GM23248 (cell line): ENCODE data around the gene RYR3. TPM values are rescaled to one million over a fixed set of nuclear protein-coding genes. Genes with fewer than 3 reads are reported as not detected.

Experiments
- DNase-seq: peaks from one replicate; pipeline ENCODE4 v3.0.0-alpha.2; 2015
- H2AFZ ChIP-seq: fragments of 200-600 bp; sonication (generic); 2 replicates; pipeline ENCODE4 v1.6.1; 2016; ENCODE audit warnings: antibody characterized with exemption
- H3F3A ChIP-seq: fragments of 200-600 bp; sonication (generic); 2 replicates; pipeline ENCODE4 v1.6.1; 2016; ENCODE audit warnings: mild to moderate bottlenecking, antibody characterized with exemption, mixed run types; ENCODE audit not compliant: insufficient read depth
- H3K27ac ChIP-seq: fragments of 200-600 bp; sonication (generic); 2 replicates; pipeline ENCODE4 v1.5.1; 2016; ENCODE audit warnings: mild to moderate bottlenecking
- H3K27me3 ChIP-seq: fragments of 200-600 bp; sonication (generic); replicated peaks from 2 replicates; pipeline ENCODE4 v1.6.1; 2016; ENCODE audit warnings: mild to moderate bottlenecking; ENCODE audit not compliant: insufficient read depth
- H3K36me3 ChIP-seq: fragments of 200-600 bp; sonication (generic); 2 replicates; pipeline ENCODE4 v1.6.1; 2016; ENCODE audit warnings: low read depth, mild to moderate bottlenecking
- H3K4me1 ChIP-seq: fragments of 200-600 bp; sonication (generic); 2 replicates; pipeline ENCODE4 v1.6.1; 2016; ENCODE audit warnings: mild to moderate bottlenecking; ENCODE audit not compliant: insufficient read depth
- H3K4me2 ChIP-seq: fragments of 200-600 bp; sonication (generic); one replicate; pipeline ENCODE4 v1.6.1; 2016; ENCODE audit warnings: mild to moderate bottlenecking; ENCODE audit not compliant: unreplicated experiment
- H3K4me3 ChIP-seq: fragments of 200-600 bp; sonication (generic); 2 replicates; pipeline ENCODE4 v1.5.1; 2016; ENCODE audit warnings: mild to moderate bottlenecking
- H3K79me2 ChIP-seq: fragments of 200-600 bp; sonication (generic); 2 replicates; pipeline ENCODE4 v1.6.1; 2016; ENCODE audit warnings: mild to moderate bottlenecking; ENCODE audit not compliant: insufficient read depth
- H3K9ac ChIP-seq: fragments of 200-600 bp; sonication (generic); 2 replicates; pipeline ENCODE4 v1.6.1; 2016; ENCODE audit warnings: mild to moderate bottlenecking
- H3K9me2 ChIP-seq: fragments of 200-600 bp; sonication (generic); 2 replicates; pipeline ENCODE4 v1.6.1; 2016; ENCODE audit warnings: mixed run types, mild to moderate bottlenecking, moderate library complexity; ENCODE audit not compliant: insufficient read depth
- H3K9me3 ChIP-seq: fragments of 200-600 bp; sonication (generic); one replicate; pipeline ENCODE4 v1.6.1; 2017; ENCODE audit warnings: low read depth
- H4K20me1 ChIP-seq: fragments of 200-600 bp; sonication (generic); 2 replicates; pipeline ENCODE4 v1.6.0; 2016; ENCODE audit not compliant: insufficient read depth
- EZH2 ChIP-seq: fragments of 200-600 bp; sonication (generic); IDR thresholded peaks from 2 replicates; pipeline ENCODE4 v1.6.1; 2018; ENCODE audit warnings: antibody characterized with exemption, mild to moderate bottlenecking; ENCODE audit not compliant: insufficient read depth, poor library complexity, severe bottlenecking
- EZH2phosphoT487 ChIP-seq: fragments of 200-600 bp; sonication (generic); IDR thresholded peaks from 2 replicates; pipeline ENCODE4 v1.6.1; 2018; ENCODE audit warnings: antibody characterized with exemption, moderate library complexity, mild to moderate bottlenecking, low read depth; ENCODE audit not compliant: insufficient read depth
- WGBS, 2 experiments: methylation state at CpG; one replicate each; pipeline ENCODE4 v1.1.6; 2015 to 2017; ENCODE audit warnings: low lambda C conversion rate in 2 of 2, low coverage in 1 of 2; ENCODE audit errors: missing lambda C conversion rate in 2 of 2; 5-methylcytosine and 5-hydroxymethylcytosine counted together
- in situ Hi-C: fragments of 300-500 bp; cut with MboI; formaldehyde crosslinking; loops from 2 replicates; pipeline ENCODE4 v1.15.0; 2020
- polyA plus RNA-seq: library from polyadenylated mRNA; unstranded; fragments of >200 nt; fragmentation: Nextera tagmentation; extraction: Ambion mirVana; gene quantifications from 2 replicates; pipeline ENCODE4 v1.2.1, GENCODE V29; 2016
- total RNA-seq: library from RNA; depleted of rRNA; stranded (reverse); fragments of >200 nt; shearing (Covaris generic); gene quantifications from 2 replicates; pipeline ENCODE4 v1.2.3, GENCODE V29; 2014

RYR3 gene
- total and polyA plus RNA-seq, 2 experiments from 2014 or later, result 0.26 TPM; not detected in 1

DNA sequence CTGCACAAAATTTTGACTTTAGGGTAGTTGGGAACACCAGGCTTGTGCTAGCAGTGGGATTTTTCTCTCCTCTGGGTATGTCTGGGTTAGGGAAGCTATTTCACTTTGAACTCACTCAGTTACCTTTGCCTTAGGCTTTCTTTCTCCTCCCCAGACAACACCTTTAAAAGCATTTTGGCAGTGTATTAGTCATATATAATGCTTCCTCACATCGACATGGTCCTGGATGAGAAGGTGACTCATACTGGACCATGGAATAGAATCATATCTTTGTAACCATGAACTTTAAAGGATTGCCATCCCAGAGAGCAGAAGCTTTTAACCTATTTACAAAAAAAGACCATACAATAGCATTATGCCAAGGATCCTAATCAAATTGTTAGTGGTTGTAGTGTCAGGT is 2.7 kb downstream of the RYR3 start:
- TF ChIP-seq EZH2phosphoT487 (no peak), EZH2 (no peak)

DNA sequence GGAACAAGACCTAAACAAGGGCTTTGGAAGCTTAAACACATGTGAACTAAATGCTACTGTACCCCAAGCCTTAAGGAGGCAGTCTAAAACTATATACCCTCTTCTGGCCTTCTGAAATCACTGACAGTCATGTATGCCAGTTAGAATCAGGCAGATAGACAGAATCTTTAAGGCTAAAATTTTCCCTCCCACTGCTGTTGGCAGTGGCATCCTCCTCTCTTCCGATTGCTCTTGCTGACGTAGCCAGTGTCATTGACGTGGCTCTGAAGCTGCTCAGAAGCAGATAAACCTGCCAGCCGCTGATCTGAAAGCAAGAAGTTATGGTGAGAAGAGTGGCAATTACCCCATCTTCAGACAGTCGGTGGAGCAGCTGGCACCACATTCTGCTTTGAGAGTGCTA is 3.3 kb downstream of the RYR3 start:
- Histone ChIP-seq H3F3A (no peaks in the 10 kb centered on the region), H3K9ac (no peak overlapping the region), H3K27ac (no peak overlapping the region), H3K9me2 (no peaks in the 10 kb centered on the region), H3K9me3 (no peaks in the 10 kb centered on the region), H3K27me3 (peaks cover 53% of the 10 kb centered on the region), H3K36me3 (no peaks in the 10 kb centered on the region), H3K79me2 (no peaks in the 10 kb centered on the region), H3K4me2 (no peak overlapping the region), H3K4me3 (no peak overlapping the region), H3K4me1 (no peaks in the 10 kb centered on the region), H4K20me1 (no peaks in the 10 kb centered on the region), H2AFZ (no peak overlapping the region)
- in situ Hi-C loops, result no loop called here
- TF ChIP-seq EZH2phosphoT487 (no peak), EZH2 (no peak)
- WGBS, 2 experiments, result 52 to 54% methylated on average over 5 of the region's 5 CpGs
- no peak for DNase-seq

More for the DNA sequence above, 2.7 kb downstream of the RYR3 start:
- H3K4me3 ChIP-seq, result no peak overlapping the region
- H3K9me2 ChIP-seq, result no peaks in the 10 kb centered on the region
- H3K4me2 ChIP-seq, result no peak overlapping the region
- no peak overlapping the region for H3K27ac ChIP-seq
- DNase-seq, result no peak
- H3K79me2 ChIP-seq, result no peaks in the 10 kb centered on the region
- H3K36me3 ChIP-seq, result no peaks in the 10 kb centered on the region
- peaks cover 53% of the 10 kb centered on the region for H3K27me3 ChIP-seq
- H3F3A ChIP-seq, result no peaks in the 10 kb centered on the region
- WGBS, 2 experiments, result 18 to 29% methylated on average over 1 of the region's 1 CpG
- H2AFZ ChIP-seq, result no peak overlapping the region
- no peaks in the 10 kb centered on the region for H4K20me1 ChIP-seq
- no peaks in the 10 kb centered on the region for H3K4me1 ChIP-seq
- in situ Hi-C loops, result no loop called here
- H3K9me3 ChIP-seq, result no peaks in the 10 kb centered on the region
- no peak overlapping the region for H3K9ac ChIP-seq

DNA sequence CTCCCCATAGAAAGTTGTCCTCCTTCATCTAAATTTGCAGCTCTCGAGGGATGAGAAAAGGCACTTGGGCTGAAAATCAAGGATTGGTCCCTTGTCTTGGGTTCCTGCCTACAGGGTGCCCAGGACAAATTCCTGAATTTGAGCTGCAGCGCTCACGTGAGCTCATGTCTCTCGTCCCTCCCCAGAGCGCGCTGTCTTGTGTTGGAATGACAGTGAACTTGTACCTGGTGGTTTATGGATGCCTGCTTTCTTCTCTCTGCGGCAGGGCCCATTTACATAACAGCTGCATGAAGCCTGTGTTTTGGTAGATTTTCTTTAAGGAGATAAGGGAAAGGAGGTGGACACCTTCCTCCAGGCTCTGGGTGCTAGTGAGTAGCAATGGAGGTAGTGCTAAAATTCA is 4.3 kb downstream of the RYR3 start:
- Histone ChIP-seq H3K4me2 (no peak overlapping the region), H2AFZ (no peak overlapping the region)
- 67 to 70% methylated on average over 7 of the region's 7 CpGs for WGBS, 2 experiments

DNA sequence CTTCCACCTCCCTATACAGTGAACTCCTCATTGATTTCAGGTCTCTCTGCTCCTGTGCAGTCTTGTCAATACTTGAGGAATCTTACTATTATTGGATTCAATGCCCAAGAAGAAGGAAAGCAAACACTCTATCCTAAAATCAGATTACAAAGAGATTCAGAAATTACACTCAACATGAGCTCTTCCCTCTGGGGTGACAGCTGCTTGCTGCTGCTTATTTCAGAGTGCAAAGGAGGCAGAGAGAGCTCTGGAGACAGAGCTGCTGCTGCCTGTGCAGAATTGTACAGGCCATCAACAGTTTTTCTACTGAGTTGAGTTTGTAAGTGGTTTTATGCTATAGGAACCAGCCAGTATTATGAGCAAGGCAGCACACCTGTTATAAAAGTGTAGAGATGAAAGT is 7.1 kb downstream of the RYR3 start:
- Histone ChIP-seq H3K9me3 (no peaks in the 10 kb centered on the region), H3K4me3 (no peak overlapping the region)
- in situ Hi-C loops, result no loop called here

More for the DNA sequence above, 4.3 kb downstream of the RYR3 start:
- in situ Hi-C loops, result no loop called here
- H3K4me1 ChIP-seq, result no peaks in the 10 kb centered on the region
- H3F3A ChIP-seq, result no peaks in the 10 kb centered on the region
- no peaks in the 10 kb centered on the region for H3K9me2 ChIP-seq
- H4K20me1 ChIP-seq, result no peaks in the 10 kb centered on the region
- peaks cover 45% of the 10 kb centered on the region for H3K27me3 ChIP-seq
- H3K36me3 ChIP-seq, result no peaks in the 10 kb centered on the region
- no peak for TF ChIP-seq EZH2phosphoT487
- no peak for TF ChIP-seq EZH2
- no peaks in the 10 kb centered on the region for H3K9me3 ChIP-seq
- H3K9ac ChIP-seq, result no peak overlapping the region
- no peaks in the 10 kb centered on the region for H3K79me2 ChIP-seq
- no peak overlapping the region for H3K4me3 ChIP-seq
- no peak for DNase-seq
- no peak overlapping the region for H3K27ac ChIP-seq

DNA sequence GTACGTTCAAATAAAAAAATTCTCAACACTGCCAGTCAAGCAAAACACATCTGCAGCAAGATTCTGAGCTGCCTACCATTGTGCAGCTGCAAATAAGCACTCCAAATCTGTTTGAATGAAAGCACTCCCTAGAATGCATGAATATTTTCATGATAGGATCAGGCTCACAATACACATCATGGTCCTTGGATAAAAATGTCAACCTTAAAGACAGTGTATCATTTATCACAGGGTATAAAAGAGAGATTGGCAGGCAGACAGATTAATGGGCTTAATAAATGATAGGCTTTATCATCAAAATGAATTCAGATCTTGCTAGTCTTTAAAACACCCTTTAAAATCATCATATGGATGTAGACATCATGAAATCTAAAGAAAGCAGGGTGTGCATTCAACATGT is 9.2 kb downstream of the RYR3 start:
- Histone ChIP-seq H3K4me3 (no peak overlapping the region), H4K20me1 (no peaks in the 10 kb centered on the region), H3K4me2 (no peak overlapping the region), H3K27me3 (peaks cover 29% of the 10 kb centered on the region), H3K9me2 (no peaks in the 10 kb centered on the region), H3F3A (no peaks in the 10 kb centered on the region), H3K9ac (no peak overlapping the region), H3K4me1 (no peaks in the 10 kb centered on the region), H2AFZ (no peak overlapping the region), H3K36me3 (no peaks in the 10 kb centered on the region), H3K27ac (no peak overlapping the region), H3K9me3 (no peaks in the 10 kb centered on the region), H3K79me2 (no peaks in the 10 kb centered on the region)
- TF ChIP-seq EZH2phosphoT487 (no peak), EZH2 (no peak)
- WGBS, 2 experiments, result 48 to 58% methylated on average over 1 of the region's 1 CpG
- in situ Hi-C loops, result no loop called here
- no peak for DNase-seq

More for the DNA sequence above, 7.1 kb downstream of the RYR3 start:
- H2AFZ ChIP-seq, result no peak overlapping the region
- TF ChIP-seq EZH2, result no peak
- no peak for TF ChIP-seq EZH2phosphoT487
- no peak overlapping the region for H3K9ac ChIP-seq
- H3K79me2 ChIP-seq, result no peaks in the 10 kb centered on the region
- no peaks in the 10 kb centered on the region for H4K20me1 ChIP-seq
- no peak for DNase-seq
- no peak overlapping the region for H3K27ac ChIP-seq
- no peaks in the 10 kb centered on the region for H3K36me3 ChIP-seq
- no peaks in the 10 kb centered on the region for H3K9me2 ChIP-seq
- H3F3A ChIP-seq, result no peaks in the 10 kb centered on the region
- H3K4me2 ChIP-seq, result no peak overlapping the region
- peaks cover 32% of the 10 kb centered on the region for H3K27me3 ChIP-seq
- H3K4me1 ChIP-seq, result no peaks in the 10 kb centered on the region
